NCI-H2107 (cell line): ENCODE measurements around the gene KLRC2.
"Not testable (repeated sequence)": the region's sequence is repeated elsewhere in the genome, so short reads cannot be mapped to it uniquely, and the experiment has no call there.

Source experiments
- DNase-seq: peaks from one replicate; lab custom pipeline; 2025; lab: John Stamatoyannopoulos, UW

Gene KLRC2

GRCh38 chr12:10405294-10405693 lies 30.5 kb downstream of the KLRC2 start:
- DNase-seq: no peak

- DNase-seq: no peak
Measured at GRCh38 chr12:10404798-10405197, 31.0 kb downstream of the KLRC2 start.

GRCh38 chr12:10400829-10401228 lies 35.0 kb downstream of the KLRC2 start:
- no peak for DNase-seq

GRCh38 chr12:10398168-10398567 lies 37.6 kb downstream of the KLRC2 start:
- no peak for DNase-seq

GRCh38 chr12:10397296-10397695 lies 38.5 kb downstream of the KLRC2 start:
- DNase-seq: no peak

GRCh38 chr12:10396176-10396575 lies 39.6 kb downstream of the KLRC2 start:
- not testable (repeated sequence) for DNase-seq

GRCh38 chr12:10395390-10395998 lies 40.3 kb downstream of the KLRC2 start:
- DNase-seq: no peak

- DNase-seq: not testable (repeated sequence)
Measured at GRCh38 chr12:10394531-10395152, 41.2 kb downstream of the KLRC2 start.

- DNase-seq: no peak
Measured at GRCh38 chr12:10393291-10393690, 42.5 kb downstream of the KLRC2 start.

- DNase-seq: peak; percentile 28
Measured at GRCh38 chr12:10392394-10392930, 43.3 kb downstream of the KLRC2 start.

GRCh38 chr12:10390991-10391390 lies 44.8 kb downstream of the KLRC2 start:
- DNase-seq: not testable (repeated sequence)

- DNase-seq: no peak
Measured at GRCh38 chr12:10389904-10390303, 45.9 kb downstream of the KLRC2 start, which contains the start of gene KLRK1. KLRK1 (minus strand) TSS chr12:10390041; CDS start chr12:10388810, 1,231 bp downstream.

GRCh38 chr12:10388624-10389413 lies 47.0 kb downstream of the KLRC2 start:
- DNase-seq: no peak

GRCh38 chr12:10387498-10387897 lies 48.3 kb downstream of the KLRC2 start:
- not testable (repeated sequence) for DNase-seq

- DNase-seq: no peak
Measured at GRCh38 chr12:10386857-10387256, 49.0 kb downstream of the KLRC2 start.

- DNase-seq: no peak
Measured at GRCh38 chr12:10385166-10385613, 50.6 kb downstream of the KLRC2 start.

- no peak for DNase-seq
Measured at GRCh38 chr12:10384191-10384590, 51.6 kb downstream of the KLRC2 start.

- DNase-seq: no peak
Measured at GRCh38 chr12:10381928-10382628, 53.7 kb downstream of the KLRC2 start.
